Measurements from ENCODE around the gene SYNM.

The SYNM gene

DNA sequence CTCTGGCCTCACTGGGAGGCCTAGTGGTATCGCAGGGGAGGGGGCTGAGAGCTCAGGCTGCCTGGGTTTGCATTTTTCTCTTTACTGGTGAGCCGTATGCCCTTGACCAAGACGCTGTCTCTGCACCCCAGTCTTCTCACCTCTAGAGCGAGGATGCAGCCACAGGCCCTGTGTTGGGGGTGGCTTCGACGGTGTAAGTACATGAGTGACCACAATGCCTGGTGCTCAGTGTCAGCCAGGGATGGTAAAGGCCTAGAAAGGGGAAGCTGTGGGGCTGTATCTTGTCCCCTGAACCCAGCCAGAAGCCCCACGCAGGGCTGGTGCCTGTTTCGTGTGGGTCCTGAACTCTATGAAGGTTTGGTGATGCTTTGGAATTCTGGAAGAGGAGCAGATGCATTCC lies 19.8 kb downstream of the SYNM start:
- ATAC-seq, result no peak
- TF ChIP-seq RARB (CRISPR knock-in tag; IDR thresholded peaks at IDR 0.05) (no peak), ZNF8 (CRISPR knock-in tag; IDR thresholded peaks at IDR 0.05) (no peak), TSHZ2 (CRISPR knock-in tag; IDR thresholded peaks at IDR 0.05) (no peak), ZNF565 (CRISPR knock-in tag; conservative IDR thresholded peaks at IDR 0.05; ENCODE audit: low read depth) (no peak), BACH2 (CRISPR knock-in tag; IDR thresholded peaks at IDR 0.05; ENCODE audit: borderline replicate concordance) (no peak)

DNA sequence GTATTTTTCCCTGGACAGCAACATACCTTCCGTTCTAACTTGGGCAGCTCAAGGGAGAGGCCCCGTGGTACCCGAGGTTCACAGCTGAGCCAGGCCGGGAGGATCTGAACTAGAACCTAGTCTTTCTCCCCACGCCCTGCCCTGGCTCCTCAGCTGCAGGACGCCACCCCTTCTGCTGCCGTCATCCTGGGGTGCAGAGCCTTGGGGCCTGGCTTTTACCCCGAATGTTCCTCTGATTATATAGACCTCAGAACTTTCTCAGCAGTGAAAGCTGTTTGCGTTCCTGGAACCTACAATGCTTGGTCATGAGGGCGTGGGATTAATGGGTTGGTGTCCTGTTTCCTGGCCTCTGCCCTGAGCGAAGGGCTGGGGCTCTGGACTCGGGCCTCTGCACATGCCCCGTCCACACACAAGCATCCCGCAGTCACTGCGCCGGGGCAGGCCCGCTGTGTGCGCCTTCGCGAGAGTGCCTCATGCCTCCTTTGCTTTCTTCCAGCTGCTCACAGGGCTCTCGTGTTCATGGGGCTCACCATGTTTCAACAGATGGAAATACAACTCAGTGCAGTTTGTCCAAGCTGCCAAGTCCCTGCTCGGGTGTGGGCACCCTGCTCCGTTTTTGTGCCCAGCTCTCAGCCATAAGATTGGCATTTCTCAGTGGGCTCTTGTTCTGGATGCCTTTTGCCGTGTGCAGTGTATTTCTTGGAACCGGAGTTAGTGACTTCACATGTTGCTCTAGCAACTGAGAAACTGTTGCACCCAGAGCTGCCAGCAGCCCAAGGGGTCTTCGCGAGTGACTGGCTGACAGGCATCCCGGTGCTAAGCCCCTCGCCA lies 20.4 kb downstream of the SYNM start:
- TF ChIP-seq CSDC2 (CRISPR knock-in tag; IDR thresholded peaks at IDR 0.05) (no peak), PATZ1 (CRISPR knock-in tag; IDR thresholded peaks at IDR 0.05; ENCODE audit: borderline replicate concordance) (no peak), POU6F1 (CRISPR knock-in tag; IDR thresholded peaks at IDR 0.05; ENCODE audit: borderline replicate concordance, low read depth) (no peak), ZNF70 (CRISPR knock-in tag; IDR thresholded peaks at IDR 0.05) (no peak), CSRNP3 (CRISPR knock-in tag; IDR thresholded peaks at IDR 0.05) (no peak), CREB5 (CRISPR knock-in tag; IDR thresholded peaks at IDR 0.05; ENCODE audit: low read depth) (no peak), TCF4 (CRISPR knock-in tag; IDR thresholded peaks at IDR 0.05; ENCODE audit: borderline replicate concordance) (no peak), GLIS3 (CRISPR knock-in tag; IDR thresholded peaks at IDR 0.05) (no peak), BACH2 (CRISPR knock-in tag; IDR thresholded peaks at IDR 0.05; ENCODE audit: borderline replicate concordance) (no peak), ESRRG (CRISPR knock-in tag; IDR thresholded peaks at IDR 0.05) (no peak), ZNF8 (CRISPR knock-in tag; IDR thresholded peaks at IDR 0.05) (no peak), ZFP30 (CRISPR knock-in tag; IDR thresholded peaks at IDR 0.05) (no peak), ISL1 (CRISPR knock-in tag; IDR thresholded peaks at IDR 0.05) (no peak), SNAI2 (CRISPR knock-in tag; IDR thresholded peaks at IDR 0.05) (no peak)
- ATAC-seq, result no peak

- no peak for ATAC-seq
- TF ChIP-seq CREB5 (CRISPR knock-in tag; IDR thresholded peaks at IDR 0.05; ENCODE audit: low read depth), result no peak
- no peak for TF ChIP-seq ZNF70 (CRISPR knock-in tag; IDR thresholded peaks at IDR 0.05)
- TF ChIP-seq POU6F1 (CRISPR knock-in tag; IDR thresholded peaks at IDR 0.05; ENCODE audit: borderline replicate concordance, low read depth), result no peak
- TF ChIP-seq ZC3H10 (CRISPR knock-in tag; IDR thresholded peaks at IDR 0.05), result no peak
Measured at GRCh38 chr15:99126131-99126588, 21.3 kb downstream of the SYNM start.

Measured in SK-N-SH treated with all-trans-retinoic acid at 6 μM for 48 hours (cell line).